ENCODE data around the gene C6orf62.
"Not testable (repeated sequence)": the region's sequence is repeated elsewhere in the genome, so short reads cannot be mapped to it uniquely, and the experiment has no call there.

Gene C6orf62

DNA sequence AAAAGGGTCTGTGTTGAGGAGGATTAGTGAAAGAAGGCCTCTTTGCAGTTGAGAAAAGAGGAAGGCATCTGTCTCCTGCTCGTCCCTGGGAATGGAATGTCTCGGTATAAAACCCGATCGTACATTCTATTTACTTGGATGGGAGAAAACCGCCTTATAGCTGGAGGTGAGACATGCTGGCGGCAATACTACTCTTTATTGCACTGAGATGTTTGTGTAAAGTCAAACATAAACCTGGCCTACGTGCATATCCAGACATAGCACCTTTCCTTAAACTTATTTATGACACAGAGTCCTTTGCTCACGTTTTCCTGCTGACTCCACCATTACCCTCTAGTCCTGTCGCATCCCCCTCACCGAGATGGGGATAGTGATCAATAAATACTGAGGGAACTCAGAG lies 56.7 kb downstream of the C6orf62 start:
- H3K36me3 ChIP-seq (ENCODE audit: control insufficient read depth, insufficient read depth, low read length): peaks cover 7% of the 10 kb centered on the region
- no peak for DNase-seq (ENCODE audit: extremely low read depth, insufficient read length)
- no peak for TF ChIP-seq CTCF (IDR thresholded peaks at IDR 0.05; ENCODE audit: insufficient read depth, low read length, poor library complexity, severe bottlenecking)
- H3K27me3 ChIP-seq (replicated peaks; ENCODE audit: control insufficient read depth, insufficient read depth, low read length): no peaks in the 10 kb centered on the region
- no peak overlapping the region for H3K4me3 ChIP-seq (replicated peaks; ENCODE audit: low read depth, low read length)

DNA sequence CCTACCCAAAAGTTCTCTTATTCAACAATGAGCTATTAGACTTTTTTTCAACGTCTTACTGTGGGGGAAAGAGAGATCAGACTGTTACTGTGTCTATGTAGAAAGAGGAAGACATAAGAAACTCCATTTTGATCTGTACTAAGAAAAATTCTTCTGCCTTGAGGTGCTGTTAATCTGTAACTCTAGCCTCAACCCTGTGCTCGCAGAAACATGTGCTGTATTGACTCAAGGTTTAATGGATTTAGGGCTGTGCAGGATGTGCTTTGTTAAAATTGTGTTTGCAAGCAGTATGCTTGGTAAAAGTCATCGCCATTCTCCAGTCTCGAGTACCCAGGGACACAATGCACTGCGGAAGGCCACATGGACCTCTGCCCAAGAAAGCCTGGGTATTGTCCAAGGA lies 57.2 kb downstream of the C6orf62 start:
- not testable (repeated sequence) for H3K36me3 ChIP-seq (ENCODE audit: control insufficient read depth, insufficient read depth, low read length); DNase-seq (ENCODE audit: extremely low read depth, insufficient read length); H3K4me3 ChIP-seq (replicated peaks; ENCODE audit: low read depth, low read length); H3K27me3 ChIP-seq (replicated peaks; ENCODE audit: control insufficient read depth, insufficient read depth, low read length)

- H3K36me3 ChIP-seq (ENCODE audit: control insufficient read depth, insufficient read depth, low read length): peaks cover 7% of the 10 kb centered on the region
Observed at GRCh38 chr6:24660105-24660504, 58.8 kb downstream of the C6orf62 start.

DNA sequence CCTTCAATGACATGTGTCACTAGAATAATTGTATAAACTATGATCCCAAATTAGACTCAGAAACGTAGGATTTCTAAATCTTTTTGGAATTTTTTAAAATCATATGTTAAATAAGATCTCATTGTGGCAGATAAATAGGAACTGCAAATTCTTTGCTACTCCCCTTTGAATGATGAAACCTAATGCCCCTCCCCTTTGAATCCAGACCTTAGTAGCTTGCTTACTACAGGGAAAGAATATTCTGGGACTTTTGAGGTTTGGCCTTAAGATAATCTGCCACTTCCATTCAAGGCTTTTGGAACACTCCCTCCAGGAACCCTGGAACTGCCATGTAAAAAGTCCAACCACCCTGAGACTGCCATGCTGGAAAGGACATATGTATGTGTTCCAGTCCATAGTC lies 59.4 kb downstream of the C6orf62 start:
- Histone ChIP-seq H3K4me3 (replicated peaks; ENCODE audit: low read depth, low read length) (no peak overlapping the region), H3K36me3 (ENCODE audit: control insufficient read depth, insufficient read depth, low read length) (peaks cover 5% of the 10 kb centered on the region), H3K27me3 (replicated peaks; ENCODE audit: control insufficient read depth, insufficient read depth, low read length) (no peaks in the 10 kb centered on the region)
- no peak for DNase-seq (ENCODE audit: extremely low read depth, insufficient read length)
- TF ChIP-seq CTCF (IDR thresholded peaks at IDR 0.05; ENCODE audit: insufficient read depth, low read length, poor library complexity, severe bottlenecking): no peak

More at GRCh38 chr6:24660105-24660504, 58.8 kb downstream of the C6orf62 start:
- no peak for TF ChIP-seq CTCF (IDR thresholded peaks at IDR 0.05; ENCODE audit: insufficient read depth, low read length, poor library complexity, severe bottlenecking)
- no peak for DNase-seq (ENCODE audit: extremely low read depth, insufficient read length)
- H3K27me3 ChIP-seq (replicated peaks; ENCODE audit: control insufficient read depth, insufficient read depth, low read length): no peaks in the 10 kb centered on the region
- H3K4me3 ChIP-seq (replicated peaks; ENCODE audit: low read depth, low read length): no peak overlapping the region

DNA sequence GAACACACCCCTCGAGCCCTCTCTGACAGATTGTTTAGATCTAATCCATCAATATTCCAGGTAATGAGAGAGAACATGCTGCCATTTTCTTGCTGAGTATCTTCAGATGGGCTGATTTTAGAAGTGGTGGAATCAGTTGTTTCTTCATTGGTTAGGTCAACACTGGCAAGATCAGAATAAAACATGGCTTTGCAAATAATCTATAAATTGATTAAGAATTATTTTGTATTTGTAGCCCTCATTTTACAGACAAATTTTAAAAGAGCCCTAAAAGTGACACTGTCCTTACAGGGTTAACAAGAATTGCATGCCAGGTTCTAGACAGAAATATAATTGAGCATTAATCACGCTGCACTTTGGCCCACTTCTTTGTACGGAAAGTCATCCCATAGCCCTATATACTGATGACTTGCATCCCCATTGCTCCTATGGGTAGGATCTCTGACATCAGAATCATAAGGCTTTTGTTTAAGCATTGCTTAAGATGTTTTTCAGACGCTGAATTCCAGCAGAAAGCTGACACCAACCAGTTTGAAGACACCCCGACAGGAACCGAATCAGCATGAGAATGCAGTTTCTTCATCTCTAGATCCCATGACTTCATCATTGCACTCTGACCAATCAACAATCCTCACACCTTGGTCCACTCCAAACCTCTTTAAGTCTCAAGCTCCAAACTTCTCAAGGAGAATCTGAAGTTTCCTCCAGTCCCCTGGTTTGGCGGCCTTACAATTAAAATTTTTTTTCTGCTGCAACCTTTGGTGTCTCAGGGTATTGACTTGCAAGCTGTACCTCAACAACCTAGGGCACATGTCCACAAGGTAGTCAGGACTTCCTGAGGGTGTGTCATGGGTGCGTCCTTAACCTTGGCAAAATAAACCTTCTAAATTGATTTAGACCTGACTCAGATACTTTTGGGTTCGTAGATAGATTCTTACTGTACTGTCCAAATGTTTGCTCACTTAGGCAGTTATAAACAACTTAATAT lies 60.1 kb downstream of the C6orf62 start:
- H3K4me3 ChIP-seq (replicated peaks; ENCODE audit: low read depth, low read length): no peak overlapping the region
- no peak for DNase-seq (ENCODE audit: extremely low read depth, insufficient read length)
- no peaks in the 10 kb centered on the region for H3K27me3 ChIP-seq (replicated peaks; ENCODE audit: control insufficient read depth, insufficient read depth, low read length)
- TF ChIP-seq CTCF (IDR thresholded peaks at IDR 0.05; ENCODE audit: insufficient read depth, low read length, poor library complexity, severe bottlenecking): no peak
- peaks cover 5% of the 10 kb centered on the region for H3K36me3 ChIP-seq (ENCODE audit: control insufficient read depth, insufficient read depth, low read length)

GRCh38 chr6:24655215-24655614 lies 63.7 kb downstream of the C6orf62 start:
- H3K4me3 ChIP-seq (replicated peaks; ENCODE audit: low read depth, low read length): no peak overlapping the region
- no peak for TF ChIP-seq CTCF (IDR thresholded peaks at IDR 0.05; ENCODE audit: insufficient read depth, low read length, poor library complexity, severe bottlenecking)
- H3K36me3 ChIP-seq (ENCODE audit: control insufficient read depth, insufficient read depth, low read length): peaks cover 4% of the 10 kb centered on the region
- no peak for DNase-seq (ENCODE audit: extremely low read depth, insufficient read length)
- H3K27me3 ChIP-seq (replicated peaks; ENCODE audit: control insufficient read depth, insufficient read depth, low read length): no peaks in the 10 kb centered on the region

Measured in GM06990 (cell line).